Skeletal muscle tissue (tissue), 4 donors: ENCODE measurements around the gene ECHDC3. TPM values are rescaled to one million over a fixed set of nuclear protein-coding genes. Genes with fewer than 3 reads are reported as not detected.

Experiments used
- H3K27ac ChIP-seq: one replicate; pipeline ENCODE4 v1.7.0; 2013; ENCODE audit warnings: mild to moderate bottlenecking, low read depth, low read length, inconsistent platforms
- H3K27me3 ChIP-seq, 3 donors: one replicate each; pipeline ENCODE4 v1.7.0; 2013; ENCODE audit warnings: low read length in 3 of 3; ENCODE audit not compliant: control insufficient read depth in 3 of 3, insufficient read depth in 3 of 3
- H3K36me3 ChIP-seq, 3 donors: one replicate each; pipeline ENCODE4 v1.7.0; 2013; ENCODE audit warnings: low read length in 3 of 3; ENCODE audit not compliant: control insufficient read depth in 3 of 3, insufficient read depth in 3 of 3
- H3K4me1 ChIP-seq, 3 donors: one replicate each; pipeline ENCODE4 v1.7.0; 2013; ENCODE audit warnings: low read length in 3 of 3, mild to moderate bottlenecking in 3 of 3; ENCODE audit not compliant: control insufficient read depth in 3 of 3, insufficient read depth in 3 of 3
- H3K4me3 ChIP-seq, 3 donors: one replicate each; pipeline ENCODE4 v1.7.0; 2013; ENCODE audit warnings: low read length in 3 of 3
- H3K9ac ChIP-seq, 3 donors: one replicate each; pipeline ENCODE4 v1.7.0; 2013; ENCODE audit warnings: low read length in 3 of 3, mild to moderate bottlenecking in 3 of 3, moderate library complexity in 2 of 3, low read depth in 1 of 3
- H3K9me3 ChIP-seq, 3 donors: one replicate each; pipeline ENCODE4 v1.7.0; 2013; ENCODE audit warnings: low read length in 3 of 3; ENCODE audit not compliant: control insufficient read depth in 3 of 3
- total RNA-seq: library from RNA; depleted of rRNA; stranded (reverse); fragments of >200 nt; gene quantifications from one replicate; pipeline ENCODE4 v1.2.3, GENCODE V29; 2014
- donor health status: Osteomylitis.

Gene ECHDC3
- total RNA-seq, 1 donor from 2014 or later, result 20.9 TPM

GRCh38 chr10:11789956-11790355 lies 47.8 kb downstream of the ECHDC3 start:
- Histone ChIP-seq H3K9me3 (no peaks in the 10 kb centered on the region), H3K4me1 (no peaks in the 10 kb centered on the region), H3K9ac (no peak overlapping the region), H3K4me3 (no peak overlapping the region), H3K27me3 (peaks cover 0 to 5% (median 0%) of the 10 kb centered on the region in 3 donors), H3K36me3 (no peaks in the 10 kb centered on the region), H3K27ac (no peak overlapping the region)

- Histone ChIP-seq H3K36me3 (no peaks in the 10 kb centered on the region), H3K4me1 (no peaks in the 10 kb centered on the region), H3K4me3 (no peak overlapping the region), H3K9ac (peak overlapping the region in 1 of 3 donors; percentile 4), H3K27me3 (no peaks in the 10 kb centered on the region), H3K9me3 (no peaks in the 10 kb centered on the region), H3K27ac (no peak overlapping the region)
Measured at GRCh38 chr10:11793762-11794479, 51.7 kb downstream of the ECHDC3 start.

GRCh38 chr10:11794566-11794965 lies 52.4 kb downstream of the ECHDC3 start:
- no peaks in the 10 kb centered on the region for H3K36me3 ChIP-seq
- no peaks in the 10 kb centered on the region for H3K9me3 ChIP-seq
- no peaks in the 10 kb centered on the region for H3K27me3 ChIP-seq
- no peak overlapping the region for H3K9ac ChIP-seq
- no peak overlapping the region for H3K4me3 ChIP-seq
- no peaks in the 10 kb centered on the region for H3K4me1 ChIP-seq
- no peak overlapping the region for H3K27ac ChIP-seq

- Histone ChIP-seq H3K36me3 (no peaks in the 10 kb centered on the region), H3K9ac (no peak overlapping the region), H3K4me1 (no peaks in the 10 kb centered on the region), H3K9me3 (no peaks in the 10 kb centered on the region), H3K27ac (no peak overlapping the region), H3K4me3 (no peak overlapping the region), H3K27me3 (no peaks in the 10 kb centered on the region)
Measured at GRCh38 chr10:11795101-11795920, 53.1 kb downstream of the ECHDC3 start.

GRCh38 chr10:11796474-11796873 lies 54.3 kb downstream of the ECHDC3 start:
- Histone ChIP-seq H3K27me3 (no peaks in the 10 kb centered on the region), H3K27ac (no peak overlapping the region), H3K9me3 (no peaks in the 10 kb centered on the region), H3K4me1 (no peaks in the 10 kb centered on the region), H3K9ac (no peak overlapping the region), H3K36me3 (no peaks in the 10 kb centered on the region), H3K4me3 (no peak overlapping the region)

- no peaks in the 10 kb centered on the region for H3K9me3 ChIP-seq
- H3K9ac ChIP-seq, result no peak overlapping the region
- H3K4me1 ChIP-seq, result no peaks in the 10 kb centered on the region
- no peaks in the 10 kb centered on the region for H3K27me3 ChIP-seq
- H3K4me3 ChIP-seq, result no peak overlapping the region
- H3K27ac ChIP-seq, result no peak overlapping the region
- H3K36me3 ChIP-seq, result no peaks in the 10 kb centered on the region
Measured at GRCh38 chr10:11797281-11797680, 55.1 kb downstream of the ECHDC3 start.

- Histone ChIP-seq H3K27ac (no peak overlapping the region), H3K4me3 (no peak overlapping the region), H3K9ac (no peak overlapping the region), H3K27me3 (no peaks in the 10 kb centered on the region), H3K4me1 (no peaks in the 10 kb centered on the region), H3K36me3 (no peaks in the 10 kb centered on the region), H3K9me3 (no peaks in the 10 kb centered on the region)
Measured at GRCh38 chr10:11797847-11798633, 55.9 kb downstream of the ECHDC3 start.

GRCh38 chr10:11798845-11799735 lies 56.9 kb downstream of the ECHDC3 start:
- Histone ChIP-seq H3K4me3 (no peak overlapping the region), H3K27me3 (peaks cover 0 to under 1% (median 0%) of the 10 kb centered on the region in 3 donors), H3K4me1 (no peaks in the 10 kb centered on the region), H3K36me3 (no peaks in the 10 kb centered on the region), H3K9ac (no peak overlapping the region), H3K27ac (no peak overlapping the region), H3K9me3 (no peaks in the 10 kb centered on the region)

GRCh38 chr10:11799736-11800080 lies 57.5 kb downstream of the ECHDC3 start:
- no peak overlapping the region for H3K9ac ChIP-seq
- no peak overlapping the region for H3K4me3 ChIP-seq
- H3K4me1 ChIP-seq, result no peaks in the 10 kb centered on the region
- no peaks in the 10 kb centered on the region for H3K36me3 ChIP-seq
- no peaks in the 10 kb centered on the region for H3K9me3 ChIP-seq
- H3K27ac ChIP-seq, result no peak overlapping the region
- peaks cover 0 to 6% (median 0%) of the 10 kb centered on the region in 3 donors for H3K27me3 ChIP-seq
